Astrocyte (in vitro differentiated cells and primary cell): ENCODE results near the gene TRMT2A. TPM values are rescaled to one million over a fixed set of nuclear protein-coding genes. Genes with fewer than 3 reads are reported as not detected.

Experiments
- DNase-seq: peaks from one replicate; pipeline ENCODE4 v3.0.0-alpha.2; 2010; ENCODE audit warnings: low read depth
- FAIRE-seq: peaks from 2 replicates; lab custom pipeline; 2011; peaks lifted over from hg19 to GRCh38; lab: Jason Lieb, UNC
- H2AFZ ChIP-seq: 2 replicates; pipeline ENCODE4 v1.6.0; 2012; ENCODE audit warnings: low read depth, low read length, inconsistent platforms
- H3K27ac ChIP-seq: 2 replicates; pipeline ENCODE4 v1.5.1; 2011; ENCODE audit warnings: low read depth, low read length, inconsistent platforms
- H3K27me3 ChIP-seq: 2 replicates; pipeline ENCODE4 v1.6.0; 2011; ENCODE audit warnings: low read length, inconsistent platforms; ENCODE audit not compliant: insufficient read depth
- H3K36me3 ChIP-seq: 2 replicates; pipeline ENCODE4 v1.5.1; 2011; ENCODE audit warnings: low read length, inconsistent platforms; ENCODE audit not compliant: insufficient read depth
- H3K4me1 ChIP-seq: 2 replicates; pipeline ENCODE4 v1.5.1; 2011; ENCODE audit warnings: low read length, inconsistent platforms; ENCODE audit not compliant: insufficient read depth
- H3K4me2 ChIP-seq: 2 replicates; pipeline ENCODE4 v1.6.0; 2012; ENCODE audit warnings: low read length, inconsistent platforms
- H3K4me3 ChIP-seq: 2 replicates; pipeline ENCODE4 v1.5.1; 2011; ENCODE audit warnings: low read depth, mild to moderate bottlenecking, low read length, inconsistent platforms; ENCODE audit not compliant: insufficient read depth
- H3K79me2 ChIP-seq: 2 replicates; pipeline ENCODE4 v1.6.0; 2012; ENCODE audit warnings: mild to moderate bottlenecking, low read length, inconsistent platforms; ENCODE audit not compliant: insufficient read depth
- H3K9ac ChIP-seq: 2 replicates; pipeline ENCODE4 v1.6.0; 2012; ENCODE audit warnings: mild to moderate bottlenecking, low read length, inconsistent platforms
- H3K9me3 ChIP-seq: 2 replicates; pipeline ENCODE4 v1.5.1; 2012; ENCODE audit warnings: low read depth, mild to moderate bottlenecking, low read length, inconsistent platforms; ENCODE audit not compliant: insufficient read depth
- H4K20me1 ChIP-seq: 2 replicates; pipeline ENCODE4 v1.6.0; 2012; ENCODE audit warnings: low read length, inconsistent platforms; ENCODE audit not compliant: insufficient read depth
- H3K27ac Mint-ChIP-seq: one replicate; pipeline ENCODE4 v1.8.0; 2021; ENCODE audit warnings: mild to moderate bottlenecking, mixed read lengths; ENCODE audit not compliant: unreplicated experiment
- H3K27me3 Mint-ChIP-seq: one replicate; pipeline ENCODE4 v1.8.0; 2021; ENCODE audit warnings: low read depth, mixed read lengths; ENCODE audit not compliant: unreplicated experiment
- H3K36me3 Mint-ChIP-seq: one replicate; pipeline ENCODE4 v1.8.0; 2021; ENCODE audit warnings: low read depth, mixed read lengths; ENCODE audit not compliant: unreplicated experiment
- H3K4me1 Mint-ChIP-seq: one replicate; pipeline ENCODE4 v1.8.0; 2021; ENCODE audit warnings: low read depth, mixed read lengths; ENCODE audit not compliant: unreplicated experiment
- H3K4me3 Mint-ChIP-seq: one replicate; pipeline ENCODE4 v1.8.0; 2021; ENCODE audit warnings: mild to moderate bottlenecking, moderate library complexity, mixed read lengths; ENCODE audit not compliant: unreplicated experiment
- H3K9me3 Mint-ChIP-seq: one replicate; pipeline ENCODE4 v1.8.0; 2021; ENCODE audit warnings: mild to moderate bottlenecking, mixed read lengths; ENCODE audit not compliant: unreplicated experiment
- CTCF ChIP-seq: IDR thresholded peaks from 2 replicates; pipeline ENCODE4 v1.5.1; 2011; ENCODE audit warnings: low read depth, mild to moderate bottlenecking, inconsistent platforms, low read length, moderate library complexity; ENCODE audit not compliant: insufficient read depth
- EZH2 ChIP-seq: IDR thresholded peaks from 2 replicates; pipeline ENCODE4 v1.6.1; 2012; ENCODE audit warnings: mild to moderate bottlenecking, low read length, inconsistent platforms; ENCODE audit not compliant: insufficient read depth
- total RNA-seq: library from RNA; stranded (reverse); gene quantifications from 2 replicates; pipeline ENCODE4 v1.2.1, GENCODE V29; 2021

Gene TRMT2A
- total RNA-seq, 1 donor from 2014 or later = 32.9 TPM

- H3K9me3 Mint-ChIP-seq = no peaks in the 10 kb centered on the region
- H3K4me1 Mint-ChIP-seq = peaks cover 2% of the 10 kb centered on the region
- Histone ChIP-seq H3K27ac (no peak overlapping the region), H3K27me3 (no peaks in the 10 kb centered on the region), H3K4me2 (no peak overlapping the region), H4K20me1 (peaks cover 93% of the 10 kb centered on the region), H3K4me1 (no peaks in the 10 kb centered on the region), H3K9me3 (no peaks in the 10 kb centered on the region), H3K36me3 (peaks cover 53% of the 10 kb centered on the region), H3K9ac (no peak overlapping the region), H2AFZ (no peak overlapping the region), H3K79me2 (peaks cover 39% of the 10 kb centered on the region), H3K4me3 (no peak overlapping the region)
- peaks cover 11% of the 10 kb centered on the region for H3K36me3 Mint-ChIP-seq
- no peak for FAIRE-seq
- H3K4me3 Mint-ChIP-seq = no peak overlapping the region
- H3K27ac Mint-ChIP-seq = peak overlapping the region; percentile 15
- no peaks in the 10 kb centered on the region for H3K27me3 Mint-ChIP-seq
- no peak for DNase-seq
- TF ChIP-seq EZH2 (no peak), CTCF (no peak)
Observed at GRCh38 chr22:20107471-20107901, 9.5 kb downstream of the TRMT2A start.

- no peak for FAIRE-seq
- Mint-ChIP-seq H3K4me3 (no peak overlapping the region), H3K36me3 (peaks cover 11% of the 10 kb centered on the region)
Observed at GRCh38 chr22:20106849-20107237, 10.2 kb downstream of the TRMT2A start.

More at GRCh38 chr22:20106849-20107237, 10.2 kb downstream of the TRMT2A start:
- Mint-ChIP-seq H3K9me3 (no peaks in the 10 kb centered on the region), H3K27me3 (no peaks in the 10 kb centered on the region), H3K4me1 (peaks cover 2% of the 10 kb centered on the region), H3K27ac (no peak overlapping the region)
- H3K36me3 ChIP-seq = peaks cover 56% of the 10 kb centered on the region
- H3K9ac ChIP-seq = no peak overlapping the region
- DNase-seq = no peak
- no peaks in the 10 kb centered on the region for H3K9me3 ChIP-seq
- H3K79me2 ChIP-seq = peaks cover 45% of the 10 kb centered on the region
- no peak overlapping the region for H3K27ac ChIP-seq
- H2AFZ ChIP-seq = no peak overlapping the region
- TF ChIP-seq CTCF = no peak
- no peak for TF ChIP-seq EZH2
- H4K20me1 ChIP-seq = peaks cover 92% of the 10 kb centered on the region
- H3K4me1 ChIP-seq = no peaks in the 10 kb centered on the region
- H3K4me3 ChIP-seq = no peak overlapping the region
- no peak overlapping the region for H3K4me2 ChIP-seq
- no peaks in the 10 kb centered on the region for H3K27me3 ChIP-seq
